ENCODE data around the gene KRT83.

DNA sequence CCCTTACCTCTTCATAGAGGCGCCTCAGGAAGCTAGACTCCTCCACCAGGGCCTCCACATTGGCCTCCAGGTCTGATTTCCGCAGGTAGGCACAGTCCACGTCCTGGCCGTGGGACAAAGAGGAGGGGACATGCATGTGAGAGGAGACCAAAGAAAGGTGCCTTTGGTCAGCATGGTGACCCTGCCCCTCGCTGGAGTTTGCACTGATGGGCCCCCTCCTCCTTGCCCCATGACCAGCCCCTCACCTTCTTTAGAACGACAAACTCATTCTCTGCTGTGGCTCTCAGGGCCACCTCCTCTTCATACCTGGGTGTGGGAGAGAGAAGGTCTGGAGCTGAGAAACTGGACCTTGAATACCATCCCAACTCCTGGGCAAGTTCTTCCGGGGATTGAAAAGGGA, 42.9 kb upstream of the KRT83 start:
- TF ChIP-seq POLR2AphosphoS5 (IDR thresholded peaks at IDR 0.05; ENCODE audit: low read depth, low read length): no peak
- TF ChIP-seq POLR2A (IDR thresholded peaks at IDR 0.05; ENCODE audit: low read depth, low read length): no peak
- no peak for TF ChIP-seq TAF1 (IDR thresholded peaks at IDR 0.05; ENCODE audit: low read depth, low read length)
- no peak for TF ChIP-seq POU2F2 (IDR thresholded peaks at IDR 0.05; ENCODE audit: low read depth, low read length)
- TF ChIP-seq SPI1 (IDR thresholded peaks at IDR 0.05; ENCODE audit: low read depth, low read length): no peak
- TF ChIP-seq PAX5 (IDR thresholded peaks at IDR 0.05; ENCODE audit: insufficient read depth, low read length, severe bottlenecking): no peak

Data from GM12891 (cell line).